SK-N-SH (cell line): ENCODE results near the gene C1QTNF8. TPM values are rescaled to one million over a fixed set of nuclear protein-coding genes. Genes with fewer than 3 reads are reported as not detected.

Experiments
- CTCF ChIA-PET: fragments of 300-600, 350-600 bp; formaldehyde crosslinking; extraction: SDS; loops from one replicate; lab custom pipeline; 2021; lab: Yijun Ruan, JAX
- POLR2A ChIA-PET: fragments of 350-600 bp; sonication (Branson Sonifier 250); formaldehyde crosslinking; extraction: SDS; loops from one replicate; lab custom pipeline; 2020; ENCODE audit warnings: antibody characterized with exemption, inconsistent platforms; lab: Yijun Ruan, JAX
- DNase-seq: peaks from one replicate; pipeline ENCODE4 v3.0.0; 2012
- H2AFZ ChIP-seq: fragments of 200-600 bp; sonication (generic); 2 replicates; pipeline ENCODE4 v1.8.1; 2016; ENCODE audit warnings: antibody characterized with exemption, mild to moderate bottlenecking, low read depth
- H3F3A ChIP-seq: fragments of 200-600 bp; sonication (generic); replicated peaks from 2 replicates; pipeline ENCODE3; 2016; ENCODE audit warnings: antibody characterized with exemption, mild to moderate bottlenecking; ENCODE audit not compliant: insufficient read depth
- H3K27ac ChIP-seq, 2 experiments: fragments of 200-500 bp in 1 of 2; fragments of 200-600 bp in 1 of 2; sonication (Bioruptor generic) in 1 of 2; sonication (generic), shearing (Covaris generic) in 1 of 2; 2 replicates each; pipeline versions ENCODE4 v1.5.1 to v1.6.1; 2014 to 2016; ENCODE audit warnings: low read depth in 2 of 2, inconsistent platforms in 1 of 2, low read length in 1 of 2, mild to moderate bottlenecking in 1 of 2, mixed read lengths in 1 of 2
- H3K27me3 ChIP-seq: fragments of 200-600 bp; sonication (generic), shearing (Covaris generic); 2 replicates; pipeline ENCODE4 v1.6.1; 2016; ENCODE audit warnings: mixed run types; ENCODE audit not compliant: insufficient read depth
- H3K36me3 ChIP-seq, 2 experiments: fragments of 200-500 bp in 1 of 2; fragments of 200-600 bp in 1 of 2; sonication (Bioruptor generic) in 1 of 2; sonication (generic) in 1 of 2; replicated peaks in 1 of 2; 2 replicates each; pipeline versions ENCODE3 to v1.5.1; 2014 to 2016; ENCODE audit warnings: low read length in 1 of 2, mild to moderate bottlenecking in 1 of 2; ENCODE audit not compliant: insufficient read depth in 2 of 2, control insufficient read depth in 1 of 2
- H3K4me1 ChIP-seq, 2 experiments: fragments of 200-500 bp in 1 of 2; fragments of 200-600 bp in 1 of 2; sonication (Bioruptor generic) in 1 of 2; sonication (generic), shearing (Covaris generic) in 1 of 2; 2 replicates each; pipeline versions ENCODE4 v1.5.1 to v1.6.1; 2014 to 2016; ENCODE audit warnings: low read depth in 1 of 2, low read length in 1 of 2, mixed run types in 1 of 2; ENCODE audit not compliant: insufficient read depth in 2 of 2, control insufficient read depth in 1 of 2
- H3K4me2 ChIP-seq: fragments of 200-600 bp; sonication (generic), shearing (Covaris generic); 2 replicates; pipeline ENCODE4 v1.6.1; 2017; ENCODE audit warnings: mixed run types
- H3K4me3 ChIP-seq, 2 experiments: fragments of 200-500 bp in 1 of 2; fragments of 200-600 bp in 1 of 2; sonication (Bioruptor generic) in 1 of 2; sonication (generic), shearing (Covaris generic) in 1 of 2; 2 replicates each; pipeline versions ENCODE4 v1.5.1 to v1.8.1; 2014 to 2016; ENCODE audit warnings: low read depth in 2 of 2, inconsistent platforms in 1 of 2, low read length in 1 of 2, mild to moderate bottlenecking in 1 of 2, mixed read lengths in 1 of 2, moderate library complexity in 1 of 2
- H3K79me2 ChIP-seq: fragments of 200-600 bp; sonication (generic); 2 replicates; pipeline ENCODE4 v1.8.1; 2017; ENCODE audit warnings: mild to moderate bottlenecking; ENCODE audit not compliant: insufficient read depth
- H3K9ac ChIP-seq: fragments of 200-600 bp; sonication (generic); 2 replicates; pipeline ENCODE4 v1.6.1; 2017; ENCODE audit warnings: mixed run types
- H3K9me2 ChIP-seq: fragments of 200-600 bp; sonication (generic); 2 replicates; pipeline ENCODE4 v1.6.1; 2017; ENCODE audit warnings: mixed run types
- H3K9me3 ChIP-seq: fragments of 200-600 bp; sonication (generic); 2 replicates; pipeline ENCODE4 v1.6.1; 2017; ENCODE audit warnings: mixed run types, mild to moderate bottlenecking, moderate library complexity
- H4K20me1 ChIP-seq: fragments of 200-600 bp; sonication (generic); 2 replicates; pipeline ENCODE4 v1.6.1; 2017; ENCODE audit warnings: mild to moderate bottlenecking, mixed run types; ENCODE audit not compliant: insufficient read depth
- EP300 ChIP-seq, 2 experiments: IDR thresholded peaks; 2 replicates each; pipeline versions ENCODE4 v1.4.0 to v1.6.1; 2012; ENCODE audit warnings: borderline replicate concordance in 1 of 2, low read depth in 1 of 2, low read length in 1 of 2
- EZH2phosphoT487 ChIP-seq: fragments of 200-600 bp; sonication (generic); IDR thresholded peaks from 2 replicates; pipeline ENCODE4 v1.6.1; 2017; ENCODE audit warnings: low read depth, mixed run types, mild to moderate bottlenecking, antibody characterized with exemption, moderate library complexity, borderline replicate concordance
- FOXJ3 ChIP-seq: sonication (generic); formaldehyde crosslinking; IDR thresholded peaks from 2 replicates; pipeline ENCODE4 v1.5.1; 2020; ENCODE audit warnings: mild to moderate bottlenecking, missing genetic modification reagents
- GABPA ChIP-seq: IDR thresholded peaks from 2 replicates; pipeline ENCODE4 v1.4.0; 2012; ENCODE audit warnings: low read depth, mild to moderate bottlenecking
- GATA2 ChIP-seq: sonication (generic); formaldehyde crosslinking; IDR thresholded peaks from 2 replicates; pipeline ENCODE4 v1.5.0; 2020; ENCODE audit warnings: mild to moderate bottlenecking, missing genetic modification reagents
- MEF2A ChIP-seq: IDR thresholded peaks from 2 replicates; pipeline ENCODE4 v1.4.0; 2012; ENCODE audit warnings: low read depth, borderline replicate concordance
- NFIC ChIP-seq: IDR thresholded peaks from 2 replicates; pipeline ENCODE4 v1.4.0; 2012; ENCODE audit warnings: borderline replicate concordance
- NRF1 ChIP-seq: IDR thresholded peaks from 2 replicates; pipeline ENCODE4 v1.6.1; 2012; ENCODE audit warnings: low read depth, mild to moderate bottlenecking, low read length
- RAD21 ChIP-seq: IDR thresholded peaks from 2 replicates; pipeline ENCODE4 v1.6.1; 2012; ENCODE audit warnings: mild to moderate bottlenecking, low read length
- RXRA ChIP-seq: IDR thresholded peaks from 2 replicates; pipeline ENCODE4 v1.4.0; 2012; ENCODE audit warnings: low read depth, mild to moderate bottlenecking, borderline replicate concordance
- SIN3A ChIP-seq: IDR thresholded peaks from 2 replicates; pipeline ENCODE4 v1.6.1; 2012; ENCODE audit warnings: low read depth, mild to moderate bottlenecking, low read length, moderate library complexity, borderline replicate concordance
- TAF1 ChIP-seq: IDR thresholded peaks from 2 replicates; pipeline ENCODE4 v1.6.1; 2012; ENCODE audit warnings: low read depth, mild to moderate bottlenecking, low read length, moderate library complexity, borderline replicate concordance
- TEAD4 ChIP-seq: IDR thresholded peaks from 2 replicates; pipeline ENCODE4 v1.4.0; 2012; ENCODE audit warnings: mild to moderate bottlenecking, borderline replicate concordance; ENCODE audit not compliant: insufficient read depth
- YY1 ChIP-seq: IDR thresholded peaks from 2 replicates; pipeline ENCODE4 v1.4.0; 2012; ENCODE audit warnings: low read depth, mild to moderate bottlenecking
- WGBS: methylation state at CpG from one replicate; pipeline ENCODE4 v1.1.6; 2017; ENCODE audit warnings: low lambda C conversion rate; 5-methylcytosine and 5-hydroxymethylcytosine counted together
- polyA plus RNA-seq, 3 experiments: library from polyadenylated mRNA; depleted of rRNA; stranded (reverse); fragments of >200 nt; gene quantifications; 2 replicates each; pipeline ENCODE4 v1.2.3, GENCODE V29; 2012
- TF ChIP-seq, protein P1 (sequence below): IDR thresholded peaks from 2 replicates; pipeline ENCODE4 v1.4.0; 2012; ENCODE audit warnings: low read depth, borderline replicate concordance
- TF ChIP-seq, protein P2 (sequence below): IDR thresholded peaks from 2 replicates; pipeline ENCODE4 v1.4.0; 2012; ENCODE audit warnings: low read depth
- TF ChIP-seq, protein P3 (sequence below): fragments of 150-350 bp; IDR thresholded peaks from 2 replicates; pipeline ENCODE4 v1.6.1; 2016; ENCODE audit warnings: mild to moderate bottlenecking, low read depth, low read length
- TF ChIP-seq, protein P4 (sequence below): fragments of 150-350 bp; IDR thresholded peaks from 2 replicates; pipeline ENCODE4 v1.6.1; 2017; ENCODE audit warnings: antibody characterized with exemption, low read length, low read depth, borderline replicate concordance

C1QTNF8 gene
- polyA plus RNA-seq, 1 of the 3 experiments (the other 2 are of a cell fraction) = not detected

DNA sequence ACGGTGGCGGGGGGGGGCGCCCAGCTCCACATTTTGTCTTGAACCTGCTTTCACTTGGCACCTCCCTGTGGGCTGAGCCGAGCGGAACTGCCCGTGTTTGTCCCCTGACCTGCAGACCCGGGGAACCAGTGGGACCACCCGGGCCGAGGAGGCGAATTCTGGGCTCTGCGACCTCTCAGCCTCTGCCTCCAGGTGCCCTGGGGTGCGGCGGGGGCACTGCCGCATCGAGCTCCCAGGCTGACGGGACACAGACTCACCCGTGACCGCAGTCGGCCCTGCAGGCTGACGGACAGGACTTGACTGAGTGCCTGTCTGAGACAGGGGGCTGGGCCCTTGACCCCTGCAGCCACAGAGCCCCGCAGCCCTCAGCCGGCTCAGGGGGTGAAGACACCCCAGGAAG is 11.1 kb upstream of the C1QTNF8 start:
- TF ChIP-seq YY1 (no peak), RAD21 (no peak), SIN3A (no peak), NRF1 (no peak), FOXJ3 (no peak), TEAD4 (no peak), GATA2 (CRISPR knock-in tag) (no peak), MEF2A (no peak), NFIC (no peak), TAF1 (no peak), RXRA (no peak), EP300 (IDR thresholded peaks at IDR 0.05; ENCODE audit: borderline replicate concordance in 1 of 2, low read depth in 1 of 2, low read length in 1 of 2) (no peak), GABPA (no peak), EZH2phosphoT487 (no peak)
- TF ChIP-seq, protein P1, sequence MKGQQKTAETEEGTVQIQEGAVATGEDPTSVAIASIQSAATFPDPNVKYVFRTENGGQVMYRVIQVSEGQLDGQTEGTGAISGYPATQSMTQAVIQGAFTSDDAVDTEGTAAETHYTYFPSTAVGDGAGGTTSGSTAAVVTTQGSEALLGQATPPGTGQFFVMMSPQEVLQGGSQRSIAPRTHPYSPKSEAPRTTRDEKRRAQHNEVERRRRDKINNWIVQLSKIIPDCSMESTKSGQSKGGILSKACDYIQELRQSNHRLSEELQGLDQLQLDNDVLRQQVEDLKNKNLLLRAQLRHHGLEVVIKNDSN = no peak
- TF ChIP-seq, protein P2, sequence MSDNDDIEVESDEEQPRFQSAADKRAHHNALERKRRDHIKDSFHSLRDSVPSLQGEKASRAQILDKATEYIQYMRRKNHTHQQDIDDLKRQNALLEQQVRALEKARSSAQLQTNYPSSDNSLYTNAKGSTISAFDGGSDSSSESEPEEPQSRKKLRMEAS = no peak
- TF ChIP-seq, protein P3, sequence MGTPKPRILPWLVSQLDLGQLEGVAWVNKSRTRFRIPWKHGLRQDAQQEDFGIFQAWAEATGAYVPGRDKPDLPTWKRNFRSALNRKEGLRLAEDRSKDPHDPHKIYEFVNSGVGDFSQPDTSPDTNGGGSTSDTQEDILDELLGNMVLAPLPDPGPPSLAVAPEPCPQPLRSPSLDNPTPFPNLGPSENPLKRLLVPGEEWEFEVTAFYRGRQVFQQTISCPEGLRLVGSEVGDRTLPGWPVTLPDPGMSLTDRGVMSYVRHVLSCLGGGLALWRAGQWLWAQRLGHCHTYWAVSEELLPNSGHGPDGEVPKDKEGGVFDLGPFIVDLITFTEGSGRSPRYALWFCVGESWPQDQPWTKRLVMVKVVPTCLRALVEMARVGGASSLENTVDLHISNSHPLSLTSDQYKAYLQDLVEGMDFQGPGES = no peak
- TF ChIP-seq, protein P4, sequence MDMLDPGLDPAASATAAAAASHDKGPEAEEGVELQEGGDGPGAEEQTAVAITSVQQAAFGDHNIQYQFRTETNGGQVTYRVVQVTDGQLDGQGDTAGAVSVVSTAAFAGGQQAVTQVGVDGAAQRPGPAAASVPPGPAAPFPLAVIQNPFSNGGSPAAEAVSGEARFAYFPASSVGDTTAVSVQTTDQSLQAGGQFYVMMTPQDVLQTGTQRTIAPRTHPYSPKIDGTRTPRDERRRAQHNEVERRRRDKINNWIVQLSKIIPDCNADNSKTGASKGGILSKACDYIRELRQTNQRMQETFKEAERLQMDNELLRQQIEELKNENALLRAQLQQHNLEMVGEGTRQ = no peak
- no peaks in the 10 kb centered on the region for H3F3A ChIP-seq
- no peaks in the 10 kb centered on the region for H3K9me2 ChIP-seq
- H3K36me3 ChIP-seq = no peaks in the 10 kb centered on the region
- no peak overlapping the region for H3K4me3 ChIP-seq
- no peak overlapping the region for H3K4me2 ChIP-seq
- H3K27me3 ChIP-seq = peaks cover 85% of the 10 kb centered on the region
- ChIA-PET CTCF (interaction anchor here (1.0 to 1.5 kb wide), 3 partner anchors 10 to 82 kb away, joined by 3 to 8 read pairs (median 4); no protein-coding TSS in a partner anchor), POLR2A (no interaction called here)
- no peak overlapping the region for H3K27ac ChIP-seq
- WGBS = 27% methylated on average over 3 of the region's 22 CpGs
- no peak for DNase-seq
- H4K20me1 ChIP-seq = peaks cover 17% of the 10 kb centered on the region
- H2AFZ ChIP-seq = no peak overlapping the region
- H3K4me1 ChIP-seq = no peaks in the 10 kb centered on the region; a peak in 1 of 4 replicates
- no peaks in the 10 kb centered on the region for H3K9me3 ChIP-seq
- no peak overlapping the region for H3K9ac ChIP-seq
- H3K79me2 ChIP-seq = no peaks in the 10 kb centered on the region
